OCI-LY3 (cell line): Measurements from ENCODE around the gene ABCG1.

ENCODE experiments used
- H2AFZ ChIP-seq: fragments of 200-600, 300-600 bp; shearing (Covaris generic); 2 replicates; pipeline ENCODE4 v1.6.0; 2014; ENCODE audit warnings: antibody characterized with exemption, low read depth, low read length
- H3K27ac ChIP-seq: fragments of 200-600, 300-600 bp; sonication (generic); 2 replicates; pipeline ENCODE4 v1.5.1; 2014; ENCODE audit warnings: mild to moderate bottlenecking, low read length, moderate library complexity, mixed read lengths
- H3K27me3 ChIP-seq: fragments of 200-600, 300-600 bp; sonication (generic); 2 replicates; pipeline ENCODE4 v1.6.1; 2014; ENCODE audit warnings: low read depth, low read length, mixed read lengths
- H3K36me3 ChIP-seq: fragments of 200-600, 300-600 bp; sonication (generic); replicated peaks from 2 replicates; pipeline ENCODE3; 2014; ENCODE audit warnings: low read depth, low read length, mixed read lengths
- H3K4me1 ChIP-seq: fragments of 300-600, 200-600 bp; sonication (generic); 2 replicates; pipeline ENCODE4 v1.6.1; 2014; ENCODE audit warnings: low read length, mixed read lengths
- H3K4me2 ChIP-seq: fragments of 200-600, 300-600 bp; sonication (generic); 2 replicates; pipeline ENCODE4 v1.6.1; 2014; ENCODE audit warnings: low read length, mixed read lengths
- H3K4me3 ChIP-seq: fragments of 300-600, 200-600 bp; sonication (generic); 2 replicates; pipeline ENCODE4 v1.5.1; 2014; ENCODE audit warnings: antibody characterized with exemption, mild to moderate bottlenecking, low read length, moderate library complexity
- H3K79me2 ChIP-seq: fragments of 300-600, 200-600 bp; shearing (Covaris generic); 2 replicates; pipeline ENCODE4 v1.6.1; 2014; ENCODE audit warnings: mild to moderate bottlenecking, low read length, mixed read lengths
- H3K9ac ChIP-seq: fragments of 300-600, 200-600 bp; shearing (Covaris generic); 2 replicates; pipeline ENCODE4 v1.6.0; 2014; ENCODE audit warnings: mild to moderate bottlenecking, low read length, moderate library complexity
- H3K9me3 ChIP-seq: fragments of 200-600, 300-600 bp; shearing (Covaris generic); 2 replicates; pipeline ENCODE4 v1.6.1; 2014; ENCODE audit warnings: low read length, mixed read lengths; ENCODE audit not compliant: insufficient read depth
- H4K20me1 ChIP-seq: fragments of 200-600, 300-600 bp; sonication (generic); 2 replicates; pipeline ENCODE4 v1.6.1; 2016; ENCODE audit warnings: low read length, mixed read lengths; ENCODE audit not compliant: insufficient read depth
- CTCF ChIP-seq: fragments of 200-600, 300-600 bp; sonication (generic); IDR thresholded peaks from 2 replicates; pipeline ENCODE4 v1.5.1; 2014; ENCODE audit warnings: antibody characterized with exemption, low read length, low read depth
- EZH2phosphoT487 ChIP-seq: fragments of 200-600 bp; shearing (Covaris generic); IDR thresholded peaks from 2 replicates; pipeline ENCODE4 v1.6.1; 2018; ENCODE audit warnings: antibody characterized with exemption, mixed run types, low read depth

ABCG1 gene

GRCh38 chr21:42189860-42190485 is 29.0 kb upstream of the ABCG1 start:
- no peaks in the 10 kb centered on the region for H3K9me3 ChIP-seq
- no peak overlapping the region for H3K9ac ChIP-seq
- no peak overlapping the region for H3K27ac ChIP-seq
- H3K36me3 ChIP-seq, result no peaks in the 10 kb centered on the region
- TF ChIP-seq EZH2phosphoT487, result no peak
- no peak for TF ChIP-seq CTCF
- H3K4me2 ChIP-seq, result no peak overlapping the region
- peaks cover 16% of the 10 kb centered on the region for H3K4me1 ChIP-seq
- H3K4me3 ChIP-seq, result no peak overlapping the region
- H4K20me1 ChIP-seq, result no peaks in the 10 kb centered on the region
- no peaks in the 10 kb centered on the region for H3K27me3 ChIP-seq
- H2AFZ ChIP-seq, result no peak overlapping the region
- no peaks in the 10 kb centered on the region for H3K79me2 ChIP-seq

GRCh38 chr21:42190486-42190863 is 28.5 kb upstream of the ABCG1 start:
- H3K27ac ChIP-seq, result no peak overlapping the region
- no peaks in the 10 kb centered on the region for H3K79me2 ChIP-seq
- H3K4me1 ChIP-seq, result peaks cover 16% of the 10 kb centered on the region
- TF ChIP-seq EZH2phosphoT487 (no peak), CTCF (no peak)
- no peaks in the 10 kb centered on the region for H3K9me3 ChIP-seq
- H3K4me3 ChIP-seq, result no peak overlapping the region
- H3K4me2 ChIP-seq, result no peak overlapping the region
- no peak overlapping the region for H2AFZ ChIP-seq
- no peaks in the 10 kb centered on the region for H3K27me3 ChIP-seq
- H3K9ac ChIP-seq, result no peak overlapping the region
- no peaks in the 10 kb centered on the region for H3K36me3 ChIP-seq
- H4K20me1 ChIP-seq, result no peaks in the 10 kb centered on the region

GRCh38 chr21:42191064-42191463 is 27.9 kb upstream of the ABCG1 start:
- Histone ChIP-seq H3K4me1 (peaks cover 16% of the 10 kb centered on the region), H3K27me3 (no peaks in the 10 kb centered on the region), H3K27ac (no peak overlapping the region)

More at GRCh38 chr21:42191064-42191463, 27.9 kb upstream of the ABCG1 start:
- TF ChIP-seq EZH2phosphoT487, result no peak
- TF ChIP-seq CTCF, result no peak
- no peaks in the 10 kb centered on the region for H3K9me3 ChIP-seq
- no peak overlapping the region for H3K9ac ChIP-seq
- H3K36me3 ChIP-seq, result no peaks in the 10 kb centered on the region
- no peak overlapping the region for H2AFZ ChIP-seq
- H4K20me1 ChIP-seq, result no peaks in the 10 kb centered on the region
- H3K79me2 ChIP-seq, result no peaks in the 10 kb centered on the region
- H3K4me2 ChIP-seq, result no peak overlapping the region
- no peak overlapping the region for H3K4me3 ChIP-seq
